ENCODE data around the gene ADAMTS18. TPM values are rescaled to one million over a fixed set of nuclear protein-coding genes. Genes with fewer than 3 reads are reported as not detected.

Gene ADAMTS18
- total and polyA plus RNA-seq, 2 donors (not counting 3 experiments of a cell fraction or from before 2014, with no cell fraction given): 18.4 to 27.5 TPM

- dilution Hi-C loops (cut with MboI; ENCODE audit: extremely low pct_ligation_motif_present, low sequenced_read_pairs) (no loop called here), intact Hi-C loops (cut with micrococcal nuclease) (no loop called here)
- Histone ChIP-seq H4K20me1 (replicated peaks; ENCODE audit: control insufficient read depth, extremely low read depth, insufficient read depth, low read length) (no peaks in the 10 kb centered on the region), H2AFZ (ENCODE audit: low read depth, low read length) (no peak overlapping the region), H3K4me1 (ENCODE audit: control insufficient read depth, extremely low read depth, insufficient read depth, low read length) (peaks cover 28% of the 10 kb centered on the region), H3K9ac (replicated peaks; ENCODE audit: extremely low read depth, insufficient read depth, low read length) (no peak overlapping the region), H3K9me3 (replicated peaks; ENCODE audit: control insufficient read depth, insufficient read depth, low read length) (no peaks in the 10 kb centered on the region), H3K79me2 (ENCODE audit: control insufficient read depth, insufficient read depth, low read length) (peaks cover 5% of the 10 kb centered on the region), H3K4me2 (ENCODE audit: insufficient read depth, low read length) (no peak overlapping the region), H3K27ac (ENCODE audit: insufficient read depth, low read depth, low read length) (no peak overlapping the region), H3K27me3 (ENCODE audit: control insufficient read depth in 2 of 2, insufficient read depth in 2 of 2, low read length in 2 of 2) (no peaks in the 10 kb centered on the region), H3K4me3 (replicated peaks in 1 of 3; ENCODE audit: insufficient read depth in 1 of 3, low read depth in 1 of 3, low read length in 3 of 3) (no peak overlapping the region), H3K36me3 (ENCODE audit: control insufficient read depth in 2 of 2, extremely low read depth in 1 of 2, insufficient read depth in 2 of 2, low read length in 2 of 2) (no peaks in the 10 kb centered on the region), H3K9me1 (replicated peaks; ENCODE audit: control insufficient read depth, extremely low read depth, insufficient read depth, low read length) (no peaks in the 10 kb centered on the region)
- CTCF ChIA-PET: interaction anchor here (0.9 to 1.0 kb wide), 2 partner anchors 20 to 262 kb away, joined by 3 read pairs; no protein-coding TSS in a partner anchor
- no TSS peak for BruUV-seq (replicated peaks)
- FAIRE-seq (no peak), DNase-seq (ENCODE audit: low read depth, low spot score) (no peak)
- no peak for TF ChIP-seq POLR2A (IDR thresholded peaks at IDR 0.05; ENCODE audit: low read depth, low read length)
- TF ChIP-seq MYC (IDR thresholded peaks at IDR 0.05; ENCODE audit: low read depth, low read length): no peak
- TF ChIP-seq, protein P1, sequence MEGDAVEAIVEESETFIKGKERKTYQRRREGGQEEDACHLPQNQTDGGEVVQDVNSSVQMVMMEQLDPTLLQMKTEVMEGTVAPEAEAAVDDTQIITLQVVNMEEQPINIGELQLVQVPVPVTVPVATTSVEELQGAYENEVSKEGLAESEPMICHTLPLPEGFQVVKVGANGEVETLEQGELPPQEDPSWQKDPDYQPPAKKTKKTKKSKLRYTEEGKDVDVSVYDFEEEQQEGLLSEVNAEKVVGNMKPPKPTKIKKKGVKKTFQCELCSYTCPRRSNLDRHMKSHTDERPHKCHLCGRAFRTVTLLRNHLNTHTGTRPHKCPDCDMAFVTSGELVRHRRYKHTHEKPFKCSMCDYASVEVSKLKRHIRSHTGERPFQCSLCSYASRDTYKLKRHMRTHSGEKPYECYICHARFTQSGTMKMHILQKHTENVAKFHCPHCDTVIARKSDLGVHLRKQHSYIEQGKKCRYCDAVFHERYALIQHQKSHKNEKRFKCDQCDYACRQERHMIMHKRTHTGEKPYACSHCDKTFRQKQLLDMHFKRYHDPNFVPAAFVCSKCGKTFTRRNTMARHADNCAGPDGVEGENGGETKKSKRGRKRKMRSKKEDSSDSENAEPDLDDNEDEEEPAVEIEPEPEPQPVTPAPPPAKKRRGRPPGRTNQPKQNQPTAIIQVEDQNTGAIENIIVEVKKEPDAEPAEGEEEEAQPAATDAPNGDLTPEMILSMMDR (IDR thresholded peaks at IDR 0.05; ENCODE audit: extremely low read depth in 1 of 2, insufficient read depth in 1 of 2, low read depth in 1 of 2, low read length in 2 of 2): no peak
- TF ChIP-seq, protein P2, sequence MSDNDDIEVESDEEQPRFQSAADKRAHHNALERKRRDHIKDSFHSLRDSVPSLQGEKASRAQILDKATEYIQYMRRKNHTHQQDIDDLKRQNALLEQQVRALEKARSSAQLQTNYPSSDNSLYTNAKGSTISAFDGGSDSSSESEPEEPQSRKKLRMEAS (IDR thresholded peaks at IDR 0.05; ENCODE audit: insufficient read depth, insufficient read length): no peak
- no peak for TF ChIP-seq FOS (IDR thresholded peaks at IDR 0.05; ENCODE audit: borderline replicate concordance, insufficient read depth, low read length)
- TF ChIP-seq POLR2AphosphoS5 (IDR thresholded peaks at IDR 0.05; ENCODE audit: insufficient read depth, low read depth, low read length): no peak
- no peak for TF ChIP-seq GATA2 (IDR thresholded peaks at IDR 0.05; ENCODE audit: insufficient read depth, insufficient read length, low read depth, low read length)
- no peak for TF ChIP-seq EZH2 (IDR thresholded peaks at IDR 0.05; ENCODE audit: borderline replicate concordance, low read depth, low read length, severe bottlenecking)
- no peak for TF ChIP-seq JUN (IDR thresholded peaks at IDR 0.05; ENCODE audit: borderline replicate concordance, insufficient read depth, insufficient read length, low read depth)
- POLR2A ChIA-PET: no interaction called here
Measured at GRCh38 chr16:77399066-77399465, 35.8 kb downstream of the ADAMTS18 start.
